GM12865 (cell line): Measurements from ENCODE around the gene MRPS6.

Experiments
- DNase-seq: peaks from one replicate; pipeline ENCODE4 v3.0.0; 2010; ENCODE audit warnings: low read depth
- H3K4me3 ChIP-seq: 2 replicates; pipeline ENCODE4 v1.5.1; 2011; ENCODE audit warnings: mild to moderate bottlenecking, low read depth, low read length, control low read depth
- CTCF ChIP-seq: IDR thresholded peaks from 2 replicates; pipeline ENCODE4 v1.5.1; 2011; ENCODE audit warnings: low read length, control low read depth, low read depth, inconsistent platforms; ENCODE audit not compliant: insufficient read depth; ENCODE audit errors: missing control alignments

MRPS6 gene

GRCh38 chr21:34034369-34035014, 38.9 kb upstream of the MRPS6 start:
- H3K4me3 ChIP-seq: no peak overlapping the region
- DNase-seq: no peak
- no peak for TF ChIP-seq CTCF

- no peak for TF ChIP-seq CTCF
- no peak for DNase-seq
- no peak overlapping the region for H3K4me3 ChIP-seq
Measured at GRCh38 chr21:34035619-34036354, 37.6 kb upstream of the MRPS6 start.

- H3K4me3 ChIP-seq: no peak overlapping the region
- DNase-seq: no peak
- TF ChIP-seq CTCF: no peak
Measured at GRCh38 chr21:34037009-34037795, 36.2 kb upstream of the MRPS6 start.

GRCh38 chr21:34039678-34040382, 33.5 kb upstream of the MRPS6 start:
- TF ChIP-seq CTCF: no peak
- no peak overlapping the region for H3K4me3 ChIP-seq
- DNase-seq: peak; percentile 47

- no peak for TF ChIP-seq CTCF
- DNase-seq: no peak
- no peak overlapping the region for H3K4me3 ChIP-seq
Measured at GRCh38 chr21:34042735-34043134, 30.6 kb upstream of the MRPS6 start.

- H3K4me3 ChIP-seq: no peak overlapping the region
- TF ChIP-seq CTCF: no peak
- no peak for DNase-seq
Measured at GRCh38 chr21:34043333-34043732, 30.0 kb upstream of the MRPS6 start.
